ENCODE results near the gene GGT7.
A peak's percentile ranks its signal among the peaks of the same experiment; 100 is the strongest.

GGT7 gene

GRCh38 chr20:34891166-34892062, 18.8 kb upstream of the GGT7 start:
- TF ChIP-seq, protein P1, sequence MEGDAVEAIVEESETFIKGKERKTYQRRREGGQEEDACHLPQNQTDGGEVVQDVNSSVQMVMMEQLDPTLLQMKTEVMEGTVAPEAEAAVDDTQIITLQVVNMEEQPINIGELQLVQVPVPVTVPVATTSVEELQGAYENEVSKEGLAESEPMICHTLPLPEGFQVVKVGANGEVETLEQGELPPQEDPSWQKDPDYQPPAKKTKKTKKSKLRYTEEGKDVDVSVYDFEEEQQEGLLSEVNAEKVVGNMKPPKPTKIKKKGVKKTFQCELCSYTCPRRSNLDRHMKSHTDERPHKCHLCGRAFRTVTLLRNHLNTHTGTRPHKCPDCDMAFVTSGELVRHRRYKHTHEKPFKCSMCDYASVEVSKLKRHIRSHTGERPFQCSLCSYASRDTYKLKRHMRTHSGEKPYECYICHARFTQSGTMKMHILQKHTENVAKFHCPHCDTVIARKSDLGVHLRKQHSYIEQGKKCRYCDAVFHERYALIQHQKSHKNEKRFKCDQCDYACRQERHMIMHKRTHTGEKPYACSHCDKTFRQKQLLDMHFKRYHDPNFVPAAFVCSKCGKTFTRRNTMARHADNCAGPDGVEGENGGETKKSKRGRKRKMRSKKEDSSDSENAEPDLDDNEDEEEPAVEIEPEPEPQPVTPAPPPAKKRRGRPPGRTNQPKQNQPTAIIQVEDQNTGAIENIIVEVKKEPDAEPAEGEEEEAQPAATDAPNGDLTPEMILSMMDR (IDR thresholded peaks at IDR 0.05; ENCODE audit: control insufficient read depth, extremely low read depth, insufficient read depth), result no peak

GRCh38 chr20:34888468-34888867, 15.8 kb upstream of the GGT7 start:
- no peak for DNase-seq (ENCODE audit: low read depth)
- TF ChIP-seq, protein P1 (IDR thresholded peaks at IDR 0.05; ENCODE audit: control insufficient read depth, extremely low read depth, insufficient read depth), result no peak
- H3K4me3 ChIP-seq (ENCODE audit: low read depth, low read length), result no peak overlapping the region

More at GRCh38 chr20:34891166-34892062, 18.8 kb upstream of the GGT7 start:
- H3K4me3 ChIP-seq (ENCODE audit: low read depth, low read length), result no peak overlapping the region
- DNase-seq (ENCODE audit: low read depth), result no peak

DNA sequence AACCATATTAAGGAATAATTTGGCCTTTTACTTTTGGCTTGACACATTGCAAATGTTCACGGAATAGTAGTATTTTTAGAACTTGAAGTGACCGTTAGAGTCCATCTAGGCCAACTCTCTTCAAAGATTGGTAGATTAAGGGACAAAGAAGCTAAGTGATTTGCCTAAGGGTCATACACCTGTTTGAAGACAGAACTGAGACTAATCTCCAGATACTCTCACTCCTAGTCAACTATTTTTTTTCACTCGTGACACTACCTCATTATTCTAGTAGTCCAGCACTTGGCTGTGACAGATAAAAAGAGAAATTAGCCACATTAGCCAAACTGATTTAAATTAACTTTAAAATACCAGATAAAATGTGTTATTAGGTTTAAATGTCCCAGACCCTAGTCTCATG, 14.4 kb upstream of the GGT7 start:
- TF ChIP-seq, protein P1 (IDR thresholded peaks at IDR 0.05; ENCODE audit: control insufficient read depth, extremely low read depth, insufficient read depth), result no peak
- DNase-seq (ENCODE audit: low read depth), result no peak
- H3K4me3 ChIP-seq (ENCODE audit: low read depth, low read length), result no peak overlapping the region

DNA sequence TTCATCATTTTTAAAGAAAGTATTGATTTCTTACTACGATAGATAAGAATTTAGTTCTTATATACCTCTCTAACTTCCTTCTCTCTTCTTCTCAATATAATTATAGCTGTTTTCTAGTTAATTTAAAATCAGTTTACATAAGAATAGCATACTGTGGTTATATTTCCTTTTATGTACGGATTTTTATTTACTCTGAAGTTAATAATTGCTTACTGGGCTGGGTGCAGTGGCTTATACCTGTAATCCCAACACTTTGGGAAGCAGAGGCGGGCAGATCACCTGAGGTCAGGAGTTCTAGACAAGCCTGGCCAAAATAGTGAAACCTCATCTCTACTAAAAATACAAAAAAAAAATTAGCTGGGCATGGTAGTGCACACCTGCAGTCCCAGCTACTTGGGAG, 13.5 kb upstream of the GGT7 start:
- TF ChIP-seq, protein P1 (IDR thresholded peaks at IDR 0.05; ENCODE audit: control insufficient read depth, extremely low read depth, insufficient read depth), result no peak
- DNase-seq (ENCODE audit: low read depth), result peak; percentile 27
- H3K4me3 ChIP-seq (ENCODE audit: low read depth, low read length), result no peak overlapping the region

- TF ChIP-seq, protein P1 (IDR thresholded peaks at IDR 0.05; ENCODE audit: control insufficient read depth, extremely low read depth, insufficient read depth), result no peak
- no peak for DNase-seq (ENCODE audit: low read depth)
- H3K4me3 ChIP-seq (ENCODE audit: low read depth, low read length), result no peak overlapping the region
Observed at GRCh38 chr20:34884260-34884659, 11.6 kb upstream of the GGT7 start.

GRCh38 chr20:34883809-34884208, 11.2 kb upstream of the GGT7 start:
- TF ChIP-seq, protein P1 (IDR thresholded peaks at IDR 0.05; ENCODE audit: control insufficient read depth, extremely low read depth, insufficient read depth), result no peak
- H3K4me3 ChIP-seq (ENCODE audit: low read depth, low read length), result no peak overlapping the region
- DNase-seq (ENCODE audit: low read depth), result no peak
